HG03442 (cell line): Measurements from ENCODE around the gene TBC1D22A.

Experiments used
- ATAC-seq: cut with Tn5 transposase; IDR thresholded peaks from one replicate; pipeline ENCODE4 v1.9.1; 2021; ENCODE audit warnings: mild to moderate bottlenecking, moderate library complexity; ENCODE audit not compliant: unreplicated experiment

Gene TBC1D22A

DNA sequence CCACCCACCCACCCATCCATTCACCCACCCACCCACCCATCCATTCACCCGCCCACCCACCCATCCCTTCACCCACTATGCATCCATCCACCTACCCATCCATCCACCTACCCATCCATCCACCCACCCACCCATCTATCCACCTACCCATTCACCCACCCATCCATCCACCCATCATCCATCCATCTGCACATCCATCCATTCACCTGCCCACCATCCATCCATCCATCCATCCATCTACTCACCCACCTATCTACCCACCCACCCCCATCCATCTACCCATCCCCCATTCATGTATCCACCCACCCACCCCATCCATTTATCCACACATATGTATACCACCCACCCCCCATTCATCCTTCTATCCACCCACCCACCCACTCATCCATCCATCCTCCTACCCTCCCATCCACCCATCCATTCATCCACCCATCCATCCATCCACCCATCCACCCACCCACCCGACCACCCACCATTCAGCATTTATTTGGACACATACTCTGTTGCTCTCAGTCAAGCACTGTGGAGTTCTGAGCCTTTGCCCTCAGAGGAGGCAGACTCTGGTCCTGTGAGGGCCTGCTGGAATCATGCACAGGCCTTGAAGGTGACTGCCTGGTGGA is 380.1 kb downstream of the TBC1D22A start:
- no peak for ATAC-seq

GRCh38 chr22:47143249-47143938 is 380.9 kb downstream of the TBC1D22A start:
- no peak for ATAC-seq

DNA sequence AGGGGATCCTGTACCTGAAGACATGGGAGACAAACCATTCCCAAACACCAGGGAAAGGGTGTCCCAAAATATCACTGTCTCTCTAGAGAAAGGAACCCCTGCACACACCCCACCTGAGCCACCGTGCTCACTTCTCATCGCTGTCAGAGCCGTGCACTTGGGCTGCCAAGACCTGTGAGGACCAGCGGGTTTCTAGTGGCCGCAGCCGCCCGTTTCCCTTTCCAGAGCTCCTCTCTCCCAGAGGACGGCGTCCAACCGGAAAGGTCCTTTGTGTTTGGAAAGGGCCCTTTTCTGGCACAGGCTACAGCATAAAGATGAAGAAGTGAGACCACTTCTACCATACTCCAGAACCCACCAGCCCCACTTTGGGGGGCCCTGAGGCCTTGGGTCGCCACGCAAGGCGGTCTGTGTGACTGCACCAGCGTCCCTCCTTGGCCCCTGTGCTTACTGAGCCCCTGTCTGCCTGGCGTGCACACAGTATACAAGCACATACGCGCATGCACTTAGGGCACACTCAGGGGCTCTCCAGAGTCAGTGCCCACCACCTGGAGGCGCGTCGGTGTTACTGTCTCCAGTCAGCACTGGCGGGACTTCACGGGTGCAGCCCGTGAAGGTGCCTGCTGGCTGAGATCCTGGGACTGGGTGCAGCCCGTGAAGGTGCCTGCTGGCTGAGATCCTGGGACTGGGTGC is 381.8 kb downstream of the TBC1D22A start:
- no peak for ATAC-seq

- no peak for ATAC-seq
Measured at GRCh38 chr22:47144791-47145425, 382.5 kb downstream of the TBC1D22A start.

DNA sequence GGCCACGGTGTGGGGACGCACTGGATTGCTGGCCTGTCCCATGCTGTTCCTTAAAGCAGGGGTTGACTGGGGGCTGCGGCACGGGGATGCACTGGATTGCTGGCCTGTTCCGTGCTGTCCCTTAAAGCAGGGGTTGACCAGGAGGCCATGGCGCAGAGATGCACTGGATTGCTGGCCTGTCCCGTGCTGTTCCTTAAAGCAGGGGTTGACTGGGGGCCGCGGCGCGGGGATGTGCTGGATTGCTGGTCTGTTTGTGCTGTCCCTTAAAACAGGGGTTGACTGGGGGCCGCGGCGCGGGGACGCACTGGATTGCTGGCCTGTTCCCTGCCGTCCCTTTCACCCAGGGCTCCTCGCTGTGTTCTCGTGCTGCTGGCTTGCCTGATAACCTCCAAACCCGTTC is 383.4 kb downstream of the TBC1D22A start:
- ATAC-seq, result no peak

GRCh38 chr22:47146391-47146790 is 383.9 kb downstream of the TBC1D22A start:
- ATAC-seq, result no peak

- no peak for ATAC-seq
Measured at GRCh38 chr22:47146941-47147340, 384.5 kb downstream of the TBC1D22A start.

DNA sequence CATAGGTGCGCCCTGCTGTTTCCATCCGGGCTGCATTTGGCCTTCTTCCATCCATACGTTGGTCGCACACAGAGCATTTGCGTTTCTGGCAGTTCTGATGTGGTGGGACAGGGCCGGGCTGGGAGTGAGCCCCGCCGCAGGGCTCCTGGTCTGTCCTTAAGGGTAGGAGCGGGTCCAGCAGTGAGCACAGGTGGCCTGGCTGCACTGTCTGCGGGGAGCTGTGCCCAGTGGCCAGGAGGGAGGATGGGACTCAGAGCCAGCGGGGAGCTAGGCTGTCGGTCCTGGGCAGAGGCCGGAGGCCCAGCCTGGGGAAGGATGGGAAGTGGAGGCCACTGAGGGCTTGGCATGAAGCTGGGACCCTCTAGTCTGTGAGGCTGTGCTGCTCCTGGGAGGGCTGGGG is 385.1 kb downstream of the TBC1D22A start:
- ATAC-seq, result no peak

DNA sequence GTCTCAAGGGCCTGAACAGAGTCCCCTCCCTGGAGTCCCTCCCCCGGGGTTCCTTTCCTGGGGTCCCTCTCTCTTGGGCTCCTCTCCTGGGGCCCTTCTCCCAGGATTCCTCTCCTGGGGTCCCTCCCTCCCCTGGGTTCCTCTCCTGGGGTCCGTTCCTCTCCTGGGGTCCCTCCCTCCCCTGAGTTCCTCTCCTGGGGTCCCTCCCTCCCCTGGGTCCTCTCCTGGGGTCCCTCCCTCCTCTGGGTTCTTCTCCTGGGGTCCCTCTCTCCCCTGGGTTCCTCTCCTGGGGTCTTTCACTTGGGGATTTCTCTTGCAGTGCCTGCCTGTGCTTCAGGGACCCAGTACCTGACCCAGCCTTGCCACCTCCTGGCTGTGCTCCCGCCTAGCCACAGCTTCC is 386.1 kb downstream of the TBC1D22A start:
- no peak for ATAC-seq

- no peak for ATAC-seq
Measured at GRCh38 chr22:47148956-47149728, 386.7 kb downstream of the TBC1D22A start.

GRCh38 chr22:47149976-47150375 is 387.5 kb downstream of the TBC1D22A start:
- ATAC-seq, result no peak

- no peak for ATAC-seq
Measured at GRCh38 chr22:47150426-47150825, 388.0 kb downstream of the TBC1D22A start.

GRCh38 chr22:47151064-47151463 is 388.6 kb downstream of the TBC1D22A start:
- ATAC-seq, result no peak

DNA sequence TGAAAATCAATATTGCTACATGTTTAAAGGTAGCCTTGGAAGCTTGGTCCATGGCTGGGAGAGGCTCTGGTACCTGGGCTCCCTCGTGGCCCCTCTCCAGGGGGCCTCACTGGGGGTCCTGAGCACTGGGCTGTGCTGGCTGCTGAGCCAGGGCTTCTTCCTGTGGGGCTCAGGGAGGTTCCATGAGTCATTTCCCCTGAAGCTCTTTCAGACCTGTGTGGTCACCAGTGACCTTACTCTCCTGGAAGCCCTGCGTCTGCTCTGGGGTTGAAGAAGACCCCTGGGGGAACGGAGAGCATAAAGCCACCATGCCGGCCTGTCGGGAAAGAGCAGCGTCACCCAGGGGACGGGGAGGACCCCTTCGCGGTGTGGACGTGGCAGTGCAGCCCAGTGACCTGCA is 389.0 kb downstream of the TBC1D22A start:
- ATAC-seq, result no peak

- no peak for ATAC-seq
Measured at GRCh38 chr22:47152236-47152635, 389.8 kb downstream of the TBC1D22A start.

DNA sequence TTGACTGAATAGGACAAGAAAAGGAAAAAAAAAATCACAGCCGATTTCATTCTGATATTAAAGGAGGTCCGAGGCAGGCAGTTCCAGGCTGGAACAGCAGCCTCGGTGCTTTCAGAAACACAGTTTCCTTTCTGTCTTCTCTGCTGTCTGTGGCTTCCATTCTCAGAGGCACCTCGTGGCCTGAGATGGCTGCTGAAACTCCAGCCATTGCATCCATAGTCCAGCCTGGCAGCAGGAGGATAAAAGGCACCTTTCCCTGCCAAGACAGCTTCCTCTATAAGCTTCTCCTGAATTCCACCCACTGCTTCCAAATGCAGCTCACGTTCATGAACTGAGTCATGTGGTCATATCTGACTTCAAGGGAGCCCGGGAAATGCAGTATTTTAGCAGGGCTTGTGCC is 390.5 kb downstream of the TBC1D22A start:
- no peak for ATAC-seq

GRCh38 chr22:47153854-47154525 is 391.5 kb downstream of the TBC1D22A start:
- no peak for ATAC-seq

DNA sequence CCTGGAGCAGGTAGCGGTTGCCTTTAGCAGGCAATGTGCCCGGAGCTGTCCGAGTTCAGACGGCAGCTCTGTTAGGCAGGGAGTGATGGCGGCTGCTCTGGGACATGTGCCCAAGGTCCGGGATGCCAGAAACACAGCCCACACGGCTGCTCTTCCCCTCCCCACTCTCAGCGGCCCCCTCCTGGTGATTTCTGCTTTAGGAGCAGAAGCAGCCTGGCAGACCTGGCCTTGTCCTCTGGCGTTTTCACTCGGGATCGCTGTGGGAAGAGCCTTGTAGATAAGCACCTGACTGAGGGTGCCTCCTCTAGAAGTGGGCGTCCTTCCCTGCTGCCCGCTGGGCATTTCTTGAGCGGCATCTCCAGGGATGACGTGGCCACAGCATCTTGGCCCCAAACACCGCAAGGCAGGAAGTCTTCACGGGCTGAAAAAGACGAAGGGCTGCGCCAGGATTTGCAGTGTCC is 392.2 kb downstream of the TBC1D22A start:
- no peak for ATAC-seq

DNA sequence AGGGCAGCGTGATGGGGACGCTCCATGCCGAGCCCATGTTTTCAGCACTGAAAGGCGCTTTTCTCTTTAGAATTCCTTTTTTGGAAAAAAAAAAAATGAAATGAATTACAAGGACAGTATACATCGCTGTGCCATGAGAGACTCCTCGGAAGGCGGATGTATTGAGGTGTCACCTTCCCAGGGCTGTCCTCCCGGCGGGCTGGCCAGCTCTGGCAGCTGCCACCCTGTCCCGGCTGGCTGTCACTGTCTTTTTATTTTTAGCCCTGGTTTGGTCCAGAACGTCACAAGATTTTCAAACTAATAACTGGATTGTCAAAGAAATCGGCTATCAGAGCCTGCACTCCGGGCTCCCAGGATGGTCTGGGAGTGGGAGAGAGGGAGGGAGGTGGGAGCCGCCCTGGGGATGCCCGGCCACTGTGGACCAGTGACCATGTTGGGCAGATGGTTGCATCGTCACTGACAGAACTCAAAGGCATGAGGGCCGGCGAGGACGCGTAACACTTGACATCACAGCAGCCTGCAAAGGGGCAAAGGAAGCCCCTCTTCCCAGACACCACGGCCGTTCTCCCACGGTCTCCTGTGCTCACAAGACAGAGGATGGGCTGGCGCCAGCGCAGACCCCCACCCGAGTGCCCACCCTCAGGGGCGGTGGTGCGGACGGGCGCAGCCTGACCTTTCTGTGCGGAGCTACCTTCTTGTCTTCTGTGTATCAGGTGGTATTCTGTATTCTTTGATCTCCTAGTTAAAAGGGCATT is 392.9 kb downstream of the TBC1D22A start:
- no peak for ATAC-seq

DNA sequence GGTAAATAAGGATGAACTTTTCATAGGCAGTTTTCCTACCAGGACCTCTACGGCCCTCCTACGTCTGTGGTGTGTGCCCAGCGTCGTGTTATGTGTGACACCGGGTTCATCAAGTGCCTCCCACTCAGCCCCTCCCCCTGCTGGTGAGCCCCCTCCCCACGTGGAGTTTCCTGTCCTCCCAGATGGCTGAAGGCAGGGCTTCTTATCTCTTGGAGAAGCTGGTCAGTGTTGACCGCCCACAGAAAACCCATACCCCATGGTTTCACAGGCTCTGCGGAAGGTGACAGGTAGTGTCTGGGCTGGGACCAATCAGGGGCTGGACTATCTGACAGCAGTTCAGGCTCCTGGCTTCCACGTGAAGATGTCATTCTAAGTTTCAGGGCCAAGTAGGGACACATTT is 393.5 kb downstream of the TBC1D22A start:
- ATAC-seq, result no peak
